ENCODE results near the gene LMBR1. TPM values are rescaled to one million over a fixed set of nuclear protein-coding genes. Genes with fewer than 3 reads are reported as not detected.

Gene LMBR1
- total RNA-seq, 1 donor from 2014 or later: 159 TPM

DNA sequence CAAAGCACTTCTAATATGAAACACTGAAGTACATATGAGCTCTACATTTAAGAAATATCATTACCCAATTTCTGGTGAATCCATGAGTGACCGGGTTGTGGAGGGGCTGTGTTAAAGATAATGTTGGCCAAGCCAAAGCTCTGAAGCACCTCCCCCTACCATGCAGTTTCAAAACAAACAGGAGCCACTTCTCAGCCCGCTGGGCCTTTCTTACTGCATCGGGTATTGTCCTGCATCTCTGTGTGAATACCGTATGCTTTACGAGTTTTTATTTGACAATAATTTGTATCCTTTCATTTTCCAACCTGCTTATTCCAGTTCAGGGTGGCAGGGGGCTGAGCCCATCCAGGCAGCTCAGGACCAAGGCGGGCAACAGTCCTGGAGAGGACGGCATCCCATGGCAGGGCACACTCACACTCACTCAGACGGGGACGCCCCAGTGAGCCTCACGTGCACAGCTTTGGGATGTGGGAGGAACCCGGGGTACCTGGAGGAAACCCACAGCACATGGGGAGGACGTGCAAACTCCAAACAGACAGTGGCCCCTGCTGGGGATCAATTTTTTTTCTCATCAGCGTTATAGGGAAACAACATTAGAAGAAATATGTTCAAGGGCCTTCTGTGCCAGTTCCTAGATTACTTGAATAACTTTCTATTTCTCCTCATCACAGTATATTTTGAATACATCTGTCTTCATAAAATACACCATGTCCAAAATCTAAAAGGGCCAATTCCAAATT lies 250.5 kb downstream of the LMBR1 start:
- DNase-seq (ENCODE audit: low spot score): no peak
- Mint-ChIP-seq H3K9me3 (ENCODE audit: unreplicated experiment) (no peaks in the 10 kb centered on the region), H3K27me3 (ENCODE audit: unreplicated experiment) (peaks cover 9% of the 10 kb centered on the region), H3K27ac (ENCODE audit: unreplicated experiment) (no peak overlapping the region), H3K4me1 (ENCODE audit: unreplicated experiment) (peaks cover 14% of the 10 kb centered on the region), H3K4me3 (ENCODE audit: unreplicated experiment) (no peak overlapping the region), H3K36me3 (ENCODE audit: low read depth, unreplicated experiment) (peaks cover 7% of the 10 kb centered on the region)
- TF ChIP-seq, protein P1, sequence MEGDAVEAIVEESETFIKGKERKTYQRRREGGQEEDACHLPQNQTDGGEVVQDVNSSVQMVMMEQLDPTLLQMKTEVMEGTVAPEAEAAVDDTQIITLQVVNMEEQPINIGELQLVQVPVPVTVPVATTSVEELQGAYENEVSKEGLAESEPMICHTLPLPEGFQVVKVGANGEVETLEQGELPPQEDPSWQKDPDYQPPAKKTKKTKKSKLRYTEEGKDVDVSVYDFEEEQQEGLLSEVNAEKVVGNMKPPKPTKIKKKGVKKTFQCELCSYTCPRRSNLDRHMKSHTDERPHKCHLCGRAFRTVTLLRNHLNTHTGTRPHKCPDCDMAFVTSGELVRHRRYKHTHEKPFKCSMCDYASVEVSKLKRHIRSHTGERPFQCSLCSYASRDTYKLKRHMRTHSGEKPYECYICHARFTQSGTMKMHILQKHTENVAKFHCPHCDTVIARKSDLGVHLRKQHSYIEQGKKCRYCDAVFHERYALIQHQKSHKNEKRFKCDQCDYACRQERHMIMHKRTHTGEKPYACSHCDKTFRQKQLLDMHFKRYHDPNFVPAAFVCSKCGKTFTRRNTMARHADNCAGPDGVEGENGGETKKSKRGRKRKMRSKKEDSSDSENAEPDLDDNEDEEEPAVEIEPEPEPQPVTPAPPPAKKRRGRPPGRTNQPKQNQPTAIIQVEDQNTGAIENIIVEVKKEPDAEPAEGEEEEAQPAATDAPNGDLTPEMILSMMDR (IDR thresholded peaks at IDR 0.05; ENCODE audit: unreplicated experiment): no peak

DNA sequence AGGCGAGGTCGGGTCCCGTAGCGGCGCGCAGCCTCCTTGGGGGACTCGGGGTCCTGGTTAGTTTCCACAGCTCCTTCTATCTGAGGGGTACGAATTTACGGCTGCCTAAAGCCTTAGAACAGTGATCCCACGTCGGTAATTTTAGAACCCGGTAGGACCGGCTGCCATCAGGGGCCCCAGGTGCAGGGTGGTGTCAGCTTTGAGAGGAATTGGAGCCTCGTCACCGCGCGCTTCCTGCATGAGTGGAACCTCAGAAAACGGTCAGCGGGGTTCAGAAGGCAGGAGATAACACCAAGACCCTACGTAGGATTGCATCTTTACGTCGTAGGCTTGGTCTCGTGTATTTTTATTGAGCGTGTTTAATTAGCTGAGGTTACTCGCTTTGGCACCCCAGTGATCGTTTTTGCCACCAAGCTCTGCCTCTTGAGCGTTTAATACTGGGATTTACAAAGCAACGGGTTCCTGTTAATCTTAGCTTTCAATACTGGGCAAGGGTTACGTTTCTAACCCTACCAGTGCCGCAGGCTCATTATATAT lies 252.0 kb downstream of the LMBR1 start:
- Mint-ChIP-seq H3K9me3 (ENCODE audit: unreplicated experiment) (no peaks in the 10 kb centered on the region), H3K4me1 (ENCODE audit: unreplicated experiment) (peaks cover 14% of the 10 kb centered on the region), H3K27ac (ENCODE audit: unreplicated experiment) (peak overlapping the region; percentile 80), H3K27me3 (ENCODE audit: unreplicated experiment) (peaks cover 9% of the 10 kb centered on the region), H3K36me3 (ENCODE audit: low read depth, unreplicated experiment) (peaks cover 7% of the 10 kb centered on the region), H3K4me3 (ENCODE audit: unreplicated experiment) (peak overlapping the region; percentile 95)
- no peak for DNase-seq (ENCODE audit: low spot score)
- TF ChIP-seq, protein P1 (IDR thresholded peaks at IDR 0.05; ENCODE audit: unreplicated experiment): no peak

DNA sequence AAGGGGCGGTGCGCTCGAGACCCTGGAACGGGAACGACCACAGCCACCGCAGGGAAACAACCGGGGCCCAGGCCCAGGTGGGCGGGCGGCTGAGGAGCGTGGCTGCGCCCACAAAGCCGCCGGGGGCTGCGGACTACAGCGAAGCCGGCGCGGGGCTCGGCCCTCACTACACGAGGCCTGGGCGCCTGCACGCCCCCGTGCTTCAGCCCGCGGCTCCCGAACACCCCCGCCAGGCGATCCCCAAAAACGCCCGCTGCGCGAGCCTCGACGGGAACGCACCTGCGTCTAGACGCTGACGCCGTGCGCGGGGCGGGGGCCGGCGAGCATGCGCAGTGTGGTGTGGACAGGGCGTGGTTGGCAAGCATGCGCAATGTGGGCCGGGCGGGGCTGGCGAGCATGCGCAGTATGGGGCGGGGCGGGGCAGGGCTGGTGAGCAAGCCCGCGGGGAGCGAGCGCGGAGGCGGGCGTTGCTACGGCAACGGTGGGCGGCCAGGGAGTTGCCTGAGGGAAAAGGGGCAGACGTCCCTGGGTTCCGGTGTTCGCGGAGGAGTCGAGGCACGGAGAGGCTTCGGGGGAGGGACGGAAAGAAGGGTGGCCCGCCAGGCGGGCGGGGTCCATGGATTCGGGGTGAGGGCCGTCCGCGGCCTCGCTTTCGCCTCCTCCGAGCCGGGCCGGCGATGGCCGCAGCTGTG lies 252.6 kb downstream of the LMBR1 start, which contains the start of gene RNF32:
Gene RNF32, plus strand, starts transcription at position 518 of the 692 bp plus-strand sequence. CDS start 3,104 bp downstream, outside the sequence.
- peaks cover 9% of the 10 kb centered on the region for H3K27me3 Mint-ChIP-seq (ENCODE audit: unreplicated experiment)
- H3K27ac Mint-ChIP-seq (ENCODE audit: unreplicated experiment): peak within 1 kb of the TSS; percentile 80
- peak within 1 kb of the TSS; percentile 95 for H3K4me3 Mint-ChIP-seq (ENCODE audit: unreplicated experiment)
- DNase-seq (ENCODE audit: low spot score): peak; percentile 98
- TF ChIP-seq, protein P1 (IDR thresholded peaks at IDR 0.05; ENCODE audit: unreplicated experiment): no peak
- no peaks in the 10 kb centered on the region for H3K9me3 Mint-ChIP-seq (ENCODE audit: unreplicated experiment)
- H3K36me3 Mint-ChIP-seq (ENCODE audit: low read depth, unreplicated experiment): peaks cover 7% of the 10 kb centered on the region
- peaks cover 14% of the 10 kb centered on the region for H3K4me1 Mint-ChIP-seq (ENCODE audit: unreplicated experiment)

DNA sequence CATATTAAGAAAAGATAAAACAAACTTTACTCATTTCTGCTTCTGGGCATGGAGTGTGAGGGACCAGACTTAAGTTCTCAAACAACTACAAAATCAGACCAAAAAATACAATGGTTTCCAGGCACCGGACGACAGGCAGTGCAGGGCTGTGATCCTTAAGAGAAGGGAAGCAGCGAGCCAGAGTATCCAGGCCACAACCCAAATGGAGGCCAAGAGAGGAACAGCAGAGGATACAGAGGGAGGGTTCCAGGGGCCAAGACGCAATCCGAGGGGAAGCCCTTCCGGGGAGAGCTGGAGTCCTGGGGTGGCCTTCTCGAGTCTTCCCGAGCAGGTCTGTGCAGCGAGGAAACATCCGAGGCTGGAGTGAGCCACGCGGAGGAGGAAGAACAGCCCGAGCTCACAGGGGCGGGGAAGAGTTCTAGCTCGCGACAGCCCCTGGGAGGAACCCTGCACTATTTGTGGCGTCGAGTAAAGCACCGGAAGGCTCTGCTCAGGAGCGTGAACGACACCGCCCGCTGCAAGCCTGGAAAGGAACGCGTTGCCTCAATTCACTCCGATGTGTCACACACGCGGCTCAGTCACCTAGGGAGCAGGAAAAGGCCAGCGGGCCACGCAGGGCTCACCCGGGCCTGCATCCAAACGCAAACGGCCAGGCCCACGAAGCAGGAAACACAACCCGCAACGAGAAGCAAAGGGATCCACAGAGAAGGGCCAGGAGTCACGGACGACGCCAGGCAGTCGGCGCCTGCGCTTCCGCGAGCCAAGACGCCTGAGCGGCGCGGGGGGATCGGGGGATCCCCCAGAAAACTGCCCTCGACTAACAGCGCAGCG lies 253.3 kb downstream of the LMBR1 start:
- DNase-seq (ENCODE audit: low spot score): no peak
- peaks cover 7% of the 10 kb centered on the region for H3K36me3 Mint-ChIP-seq (ENCODE audit: low read depth, unreplicated experiment)
- H3K27ac Mint-ChIP-seq (ENCODE audit: unreplicated experiment): peak overlapping the region; percentile 77
- TF ChIP-seq, protein P1 (IDR thresholded peaks at IDR 0.05; ENCODE audit: unreplicated experiment): no peak
- H3K4me3 Mint-ChIP-seq (ENCODE audit: unreplicated experiment): peak overlapping the region; percentile 91
- peaks cover 9% of the 10 kb centered on the region for H3K27me3 Mint-ChIP-seq (ENCODE audit: unreplicated experiment)
- H3K4me1 Mint-ChIP-seq (ENCODE audit: unreplicated experiment): peaks cover 14% of the 10 kb centered on the region
- H3K9me3 Mint-ChIP-seq (ENCODE audit: unreplicated experiment): no peaks in the 10 kb centered on the region
